Nephron (organoid): ENCODE data around the gene CCSER1.
"Not testable (repeated sequence)": the region's sequence is repeated elsewhere in the genome, so short reads cannot be mapped to it uniquely, and the experiment has no call there.

Experiments
- H3K27ac Mint-ChIP-seq, 3 experiments: 2 replicates each; pipeline ENCODE4 v1.8.0; 2020; ENCODE audit warnings: mixed read lengths in 3 of 3, mild to moderate bottlenecking in 2 of 3, moderate library complexity in 1 of 3
- H3K27me3 Mint-ChIP-seq: 2 replicates; pipeline ENCODE4 v1.8.0; 2021; ENCODE audit warnings: low read depth, mild to moderate bottlenecking, moderate library complexity, mixed read lengths
- H3K36me3 Mint-ChIP-seq: 2 replicates; pipeline ENCODE4 v1.8.0; 2020; ENCODE audit warnings: low read depth, mixed read lengths
- H3K4me1 Mint-ChIP-seq: 2 replicates; pipeline ENCODE4 v1.8.0; 2020; ENCODE audit warnings: mixed read lengths
- H3K4me3 Mint-ChIP-seq, 3 experiments: 2 replicates each; pipeline ENCODE4 v1.8.0; 2020; ENCODE audit warnings: mild to moderate bottlenecking in 3 of 3, mixed read lengths in 3 of 3, moderate library complexity in 2 of 3
- H3K9me3 Mint-ChIP-seq: 2 replicates; pipeline ENCODE4 v1.8.0; 2020; ENCODE audit warnings: mixed read lengths
- TF ChIP-seq, protein P1 (sequence below), 3 experiments: fragments of 200-600 bp; sonication (generic); IDR thresholded peaks; one replicate each; pipeline ENCODE4 v1.5.0; 2021; ENCODE audit warnings: antibody characterized with exemption in 3 of 3; ENCODE audit not compliant: unreplicated experiment in 3 of 3

Gene CCSER1

DNA sequence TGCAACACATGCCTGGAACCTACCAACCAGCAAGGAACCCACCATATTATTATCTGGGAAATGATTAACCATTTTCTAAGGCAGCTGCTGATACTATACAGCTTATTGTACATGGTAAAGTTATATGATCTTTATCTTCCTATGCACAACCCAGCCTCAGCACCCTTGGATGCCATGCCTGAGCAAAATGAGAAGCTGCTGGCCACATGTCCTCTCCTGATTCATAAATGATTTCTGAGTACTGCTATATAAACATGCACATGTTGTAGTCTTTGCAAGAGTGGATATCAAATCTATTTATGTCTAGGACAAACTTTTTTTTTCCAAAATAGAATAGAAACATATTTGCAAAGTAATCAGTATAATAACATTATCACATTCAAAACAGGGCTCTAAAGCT, 1043.6 kb downstream of the CCSER1 start:
- H3K27ac Mint-ChIP-seq, result no peak overlapping the region
- no peaks in the 10 kb centered on the region for H3K27me3 Mint-ChIP-seq
- TF ChIP-seq, protein P1, sequence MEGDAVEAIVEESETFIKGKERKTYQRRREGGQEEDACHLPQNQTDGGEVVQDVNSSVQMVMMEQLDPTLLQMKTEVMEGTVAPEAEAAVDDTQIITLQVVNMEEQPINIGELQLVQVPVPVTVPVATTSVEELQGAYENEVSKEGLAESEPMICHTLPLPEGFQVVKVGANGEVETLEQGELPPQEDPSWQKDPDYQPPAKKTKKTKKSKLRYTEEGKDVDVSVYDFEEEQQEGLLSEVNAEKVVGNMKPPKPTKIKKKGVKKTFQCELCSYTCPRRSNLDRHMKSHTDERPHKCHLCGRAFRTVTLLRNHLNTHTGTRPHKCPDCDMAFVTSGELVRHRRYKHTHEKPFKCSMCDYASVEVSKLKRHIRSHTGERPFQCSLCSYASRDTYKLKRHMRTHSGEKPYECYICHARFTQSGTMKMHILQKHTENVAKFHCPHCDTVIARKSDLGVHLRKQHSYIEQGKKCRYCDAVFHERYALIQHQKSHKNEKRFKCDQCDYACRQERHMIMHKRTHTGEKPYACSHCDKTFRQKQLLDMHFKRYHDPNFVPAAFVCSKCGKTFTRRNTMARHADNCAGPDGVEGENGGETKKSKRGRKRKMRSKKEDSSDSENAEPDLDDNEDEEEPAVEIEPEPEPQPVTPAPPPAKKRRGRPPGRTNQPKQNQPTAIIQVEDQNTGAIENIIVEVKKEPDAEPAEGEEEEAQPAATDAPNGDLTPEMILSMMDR (IDR thresholded peaks at IDR 0.05; ENCODE audit: unreplicated experiment in 3 of 3), result no peak
- H3K9me3 Mint-ChIP-seq, result peaks cover 9% of the 10 kb centered on the region
- H3K36me3 Mint-ChIP-seq, result peaks cover 4% of the 10 kb centered on the region
- H3K4me1 Mint-ChIP-seq, result no peaks in the 10 kb centered on the region
- no peak overlapping the region for H3K4me3 Mint-ChIP-seq

DNA sequence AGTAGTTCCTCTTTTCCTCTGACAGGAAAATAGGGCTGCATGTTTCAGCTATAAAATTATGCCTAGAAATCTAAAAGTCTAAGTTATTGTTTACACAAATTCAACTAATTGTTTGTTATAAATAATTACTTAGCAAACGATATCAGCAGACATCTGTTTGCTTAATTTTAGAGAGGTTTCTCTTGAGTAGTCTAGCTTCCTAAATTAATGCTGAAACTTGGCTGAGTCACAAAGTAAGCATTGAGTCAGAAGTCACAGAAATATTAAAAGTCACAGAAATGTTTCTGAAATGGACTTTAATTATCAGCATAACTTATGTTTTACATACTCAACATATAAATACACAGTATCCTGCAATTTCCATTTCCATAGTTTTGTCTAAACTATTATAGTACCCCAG, 1044.0 kb downstream of the CCSER1 start:
- H3K9me3 Mint-ChIP-seq, result peaks cover 10% of the 10 kb centered on the region
- H3K36me3 Mint-ChIP-seq, result peaks cover 4% of the 10 kb centered on the region
- no peak overlapping the region for H3K27ac Mint-ChIP-seq
- H3K4me3 Mint-ChIP-seq, result no peak overlapping the region
- no peaks in the 10 kb centered on the region for H3K4me1 Mint-ChIP-seq
- no peaks in the 10 kb centered on the region for H3K27me3 Mint-ChIP-seq
- TF ChIP-seq, protein P1 (IDR thresholded peaks at IDR 0.05; ENCODE audit: unreplicated experiment in 3 of 3), result no peak

DNA sequence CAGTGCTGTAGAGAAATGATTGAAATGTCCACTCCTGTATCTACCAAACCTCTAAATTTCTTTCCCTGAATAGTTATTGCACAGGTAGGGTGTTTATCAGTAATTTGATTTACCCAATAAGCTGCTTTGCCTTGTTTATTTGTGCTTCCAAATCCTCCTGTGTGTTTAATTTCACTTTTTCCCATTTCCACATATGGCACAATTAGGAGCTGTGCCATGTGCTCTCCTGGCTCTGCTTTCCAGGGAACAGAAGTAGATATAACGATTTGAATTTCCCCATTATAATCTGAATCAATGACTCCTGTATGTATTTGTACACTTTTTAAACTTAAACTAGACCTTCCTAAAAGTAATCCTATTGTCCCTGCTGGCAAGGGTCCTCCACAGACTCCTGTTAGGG, 1057.9 kb downstream of the CCSER1 start:
- not testable (repeated sequence) for H3K36me3 Mint-ChIP-seq, H3K4me1 Mint-ChIP-seq

DNA sequence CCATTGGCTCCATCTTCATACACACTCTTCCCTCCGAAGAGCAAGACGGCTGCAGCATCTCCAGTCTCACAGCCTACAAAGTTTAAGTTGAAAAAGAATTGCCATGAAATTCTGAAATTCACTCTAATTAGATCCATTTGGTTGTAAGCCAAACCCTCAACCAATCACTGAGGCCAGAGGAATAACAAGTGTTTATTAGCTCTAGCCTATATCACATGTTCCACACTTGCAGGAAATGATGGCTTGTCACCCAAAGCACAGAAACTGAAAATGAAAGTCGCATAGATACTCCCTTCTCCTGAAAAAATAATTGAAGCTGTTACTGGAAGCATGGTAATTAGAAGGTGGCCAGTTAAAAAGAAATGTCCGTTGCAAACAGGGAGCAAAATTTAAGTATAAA, 1071.8 kb downstream of the CCSER1 start:
- Mint-ChIP-seq H3K36me3 (no peaks in the 10 kb centered on the region), H3K4me1 (no peaks in the 10 kb centered on the region), H3K27ac (no peak overlapping the region), H3K27me3 (no peaks in the 10 kb centered on the region), H3K4me3 (no peak overlapping the region), H3K9me3 (no peaks in the 10 kb centered on the region)
- TF ChIP-seq, protein P1 (IDR thresholded peaks at IDR 0.05; ENCODE audit: unreplicated experiment in 3 of 3), result no peak

More for the DNA sequence above, 1057.9 kb downstream of the CCSER1 start:
- not testable (repeated sequence) for H3K27ac Mint-ChIP-seq, H3K4me3 Mint-ChIP-seq, H3K27me3 Mint-ChIP-seq
- peaks cover 13% of the 10 kb centered on the region for H3K9me3 Mint-ChIP-seq

DNA sequence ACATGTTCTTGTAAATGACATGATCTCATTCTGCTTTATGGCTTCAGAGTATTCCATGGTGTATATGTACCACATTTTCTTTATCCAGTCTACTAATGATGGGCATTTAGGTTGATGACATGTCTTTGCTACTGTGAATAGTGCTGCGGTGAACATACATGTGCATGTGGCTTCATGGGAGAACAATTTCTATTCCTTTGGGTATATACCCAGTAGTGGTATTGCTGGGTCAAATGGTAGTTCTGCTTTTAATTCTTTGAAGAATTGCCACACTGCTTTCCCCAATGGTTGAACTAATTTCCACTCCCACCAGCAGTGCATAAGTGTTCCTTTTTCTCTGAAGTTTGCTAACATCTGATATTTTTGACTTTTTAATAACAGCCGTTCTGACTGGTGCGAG, 1080.3 kb downstream of the CCSER1 start:
- no peaks in the 10 kb centered on the region for H3K4me1 Mint-ChIP-seq
- H3K4me3 Mint-ChIP-seq, result no peak overlapping the region

DNA sequence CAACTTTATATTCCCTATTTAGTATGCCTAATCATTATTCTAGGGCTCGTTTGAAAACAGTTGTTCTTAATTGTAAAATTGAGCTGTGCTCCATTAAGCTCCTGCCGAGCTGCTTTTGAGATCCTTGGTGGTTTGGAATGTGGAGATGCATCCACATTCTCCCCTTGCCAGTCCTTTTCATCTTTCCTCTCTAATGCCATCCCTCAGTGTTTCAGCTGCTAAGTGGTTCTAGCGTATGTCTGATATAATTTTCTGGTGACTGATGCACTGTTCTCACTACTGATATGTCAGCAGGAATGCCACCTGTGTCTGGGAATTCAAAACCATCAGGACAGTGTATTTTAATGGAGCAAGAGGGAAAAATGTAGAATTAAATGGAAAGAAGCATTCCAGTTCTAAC, 1085.0 kb downstream of the CCSER1 start:
- H3K9me3 Mint-ChIP-seq, result no peaks in the 10 kb centered on the region
- no peaks in the 10 kb centered on the region for H3K4me1 Mint-ChIP-seq
- TF ChIP-seq, protein P1 (IDR thresholded peaks at IDR 0.05; ENCODE audit: unreplicated experiment in 3 of 3), result no peak
- H3K4me3 Mint-ChIP-seq, result no peak overlapping the region
- no peaks in the 10 kb centered on the region for H3K36me3 Mint-ChIP-seq
- H3K27me3 Mint-ChIP-seq, result no peaks in the 10 kb centered on the region
- H3K27ac Mint-ChIP-seq, result no peak overlapping the region

More for the DNA sequence above, 1080.3 kb downstream of the CCSER1 start:
- Mint-ChIP-seq H3K27me3 (no peaks in the 10 kb centered on the region), H3K36me3 (no peaks in the 10 kb centered on the region), H3K9me3 (no peaks in the 10 kb centered on the region), H3K27ac (no peak overlapping the region)
- TF ChIP-seq, protein P1 (IDR thresholded peaks at IDR 0.05; ENCODE audit: unreplicated experiment in 3 of 3), result no peak

DNA sequence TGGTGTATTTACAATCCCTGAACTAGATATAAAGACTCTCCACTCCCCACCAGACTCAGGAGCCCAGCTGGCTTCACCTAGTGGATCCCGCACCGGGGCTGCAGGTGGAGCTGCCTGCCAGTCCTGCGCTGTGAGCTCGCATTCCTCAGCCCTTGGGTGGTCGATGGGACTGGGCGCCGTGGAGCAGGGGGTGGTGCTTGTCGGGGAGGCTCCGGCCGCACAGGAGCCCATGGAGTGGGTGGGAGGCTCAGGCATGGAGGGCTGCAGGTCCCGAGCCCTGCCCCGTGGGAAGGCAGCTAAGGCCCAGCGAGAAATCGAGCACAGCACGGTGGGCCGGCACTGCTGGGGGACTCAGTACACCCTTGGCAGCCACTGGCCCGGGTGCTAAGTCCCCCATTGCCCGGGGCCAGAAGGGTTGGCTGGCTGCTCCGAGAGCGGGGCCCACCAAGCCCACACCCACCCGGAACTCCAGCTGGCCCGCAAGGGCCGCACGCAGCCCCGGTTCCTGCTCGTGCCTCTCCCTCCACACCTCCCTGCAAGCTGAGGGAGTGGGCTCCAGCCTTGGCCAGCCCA, 1090.7 kb downstream of the CCSER1 start:
- H3K9me3 Mint-ChIP-seq, H3K27me3 Mint-ChIP-seq, H3K36me3 Mint-ChIP-seq, H3K4me1 Mint-ChIP-seq, H3K4me3 Mint-ChIP-seq, H3K27ac Mint-ChIP-seq: not testable (repeated sequence)
